Stomach (tissue), 9 donors: ENCODE measurements around the gene AKT1. TPM values are rescaled to one million over a fixed set of nuclear protein-coding genes. Genes with fewer than 3 reads are reported as not detected.

Experiments used
- DNase-seq, 2 donors: peaks; one replicate each; pipeline versions ENCODE4 v3.0.0 to v3.0.0-alpha.2; 2013 to 2019
- H3K27ac ChIP-seq, 5 donors: fragments of 200-600 bp in 4 of 5; sonication (generic) in 4 of 5; one replicate each; pipeline ENCODE4 v1.5.1; 2013 to 2019; ENCODE audit warnings: mild to moderate bottlenecking in 1 of 5, moderate library complexity in 1 of 5
- H3K27me3 ChIP-seq, 3 donors: fragments of 200-600 bp; sonication (generic); one replicate each; pipeline ENCODE4 v1.5.1; 2017 to 2019; ENCODE audit warnings: mixed run types in 1 of 3
- H3K36me3 ChIP-seq, 4 donors: fragments of 200-600 bp; sonication (generic); 1 replicate in 3 of 4; 2 replicates in 1 of 4; pipeline ENCODE4 v1.5.1; 2016 to 2019
- H3K4me1 ChIP-seq, 4 donors: fragments of 200-600 bp; sonication (generic); one replicate each; pipeline ENCODE4 v1.5.1; 2016 to 2019
- H3K4me3 ChIP-seq, 4 donors: fragments of 200-600 bp; sonication (generic) in 3 of 4; one replicate each; pipeline ENCODE4 v1.5.1; 2016 to 2019; ENCODE audit warnings: mild to moderate bottlenecking in 1 of 4
- H3K9me3 ChIP-seq, 4 donors: fragments of 200-600 bp; sonication (generic); one replicate each; pipeline ENCODE4 v1.5.1; 2016 to 2019
- CTCF ChIP-seq, 7 experiments: fragments of 450-650 bp in 4 of 7; fragments of 200-600 bp in 3 of 7; sonication (generic) in 3 of 7; IDR thresholded peaks; one replicate each; pipeline ENCODE4 v1.5.1; 2016 to 2019; ENCODE audit warnings: antibody characterized with exemption in 7 of 7, control low read depth in 2 of 7, mild to moderate bottlenecking in 1 of 7
- EP300 ChIP-seq: sonication (generic); formaldehyde crosslinking; IDR thresholded peaks from one replicate; pipeline ENCODE4 v1.6.1; 2017; ENCODE audit warnings: antibody characterized with exemption
- POLR2A ChIP-seq, 4 donors: fragments of 450-650 bp; IDR thresholded peaks; one replicate each; pipeline ENCODE4 v1.6.1; 2016; ENCODE audit warnings: antibody characterized with exemption in 4 of 4, control low read depth in 2 of 4, mild to moderate bottlenecking in 1 of 4, moderate library complexity in 1 of 4
- POLR2AphosphoS5 ChIP-seq, 3 donors: sonication (generic); formaldehyde crosslinking; IDR thresholded peaks; one replicate each; pipeline ENCODE4 v1.6.1; 2016; ENCODE audit warnings: antibody characterized with exemption in 3 of 3
- WGBS, 5 donors: extraction: QIAGEN DNeasy Blood & Tissue Kit in 3 of 5; methylation state at CpG; one replicate each; pipeline versions ENCODE4 v1.1.5 to v1.1.7; 2013 to 2018; 5-methylcytosine and 5-hydroxymethylcytosine counted together
- intact Hi-C: fragments of 100-400 bp; cut with DNase I; formaldehyde crosslinking; loops from one replicate; pipeline ENCODE4 v1.15.1; 2023; ENCODE audit warnings: low total_unique reads
- polyA plus RNA-seq, 3 donors: library from polyadenylated mRNA; stranded (reverse); fragments of 200-250 nt; gene quantifications; one replicate each; pipeline ENCODE4 v1.2.3, GENCODE V29; 2013
- total RNA-seq, 5 donors: library from RNA; depleted of rRNA; stranded (reverse); fragments of >200 nt; gene quantifications; one replicate each; pipeline versions ENCODE4 v1.1.0 to v1.2.3, GENCODE V29; 2014 to 2016
- donor health status: healthy with polysubstance abuse.
- donor health status: Bipolar disorder and iron deficiency.
- donor health status: healthy.

AKT1 gene
- total and polyA plus RNA-seq, 8 donors, result 85.2 to 292 (median 113) TPM

GRCh38 chr14:104808456-104808855 lies 12.9 kb upstream of the AKT1 start:
- 42 to 91% (median 76%) methylated on average over 5 to 6 of the region's 6 CpGs for WGBS, 5 donors
- no peak overlapping the region for H3K4me3 ChIP-seq
- no peaks in the 10 kb centered on the region for H3K27me3 ChIP-seq
- H3K27ac ChIP-seq, result no peak overlapping the region
- intact Hi-C loops, result no loop called here
- no peak for TF ChIP-seq POLR2AphosphoS5 (IDR thresholded peaks at IDR 0.05)
- TF ChIP-seq POLR2A (IDR thresholded peaks at IDR 0.05), result no peak
- TF ChIP-seq CTCF (IDR thresholded peaks at IDR 0.05), result no peak
- TF ChIP-seq EP300, result no peak
- H3K4me1 ChIP-seq, result peaks cover 11 to 27% (median 26%) of the 10 kb centered on the region in 4 donors
- H3K36me3 ChIP-seq, result no peaks in the 10 kb centered on the region
- no peak for DNase-seq
- no peaks in the 10 kb centered on the region for H3K9me3 ChIP-seq

GRCh38 chr14:104806625-104807465 lies 11.3 kb upstream of the AKT1 start:
- Histone ChIP-seq H3K27me3 (no peaks in the 10 kb centered on the region), H3K4me3 (no peak overlapping the region), H3K27ac (no peak overlapping the region), H3K4me1 (peaks cover 26 to 43% (median 42%) of the 10 kb centered on the region in 4 donors), H3K9me3 (no peaks in the 10 kb centered on the region), H3K36me3 (no peaks in the 10 kb centered on the region)
- TF ChIP-seq CTCF (IDR thresholded peaks at IDR 0.05) (no peak), POLR2AphosphoS5 (IDR thresholded peaks at IDR 0.05) (no peak), EP300 (no peak), POLR2A (IDR thresholded peaks at IDR 0.05) (no peak)
- DNase-seq, result no peak
- 85 to 90% (median 87%) methylated on average over 10 of the region's 10 CpGs for WGBS, 5 donors
- intact Hi-C loops, result no loop called here

GRCh38 chr14:104805941-104806624 lies 10.5 kb upstream of the AKT1 start:
- 57 to 70% (median 68%) methylated on average over 12 to 14 of the region's 14 CpGs for WGBS, 5 donors
- no peak for DNase-seq
- H3K27ac ChIP-seq, result peak overlapping the region in 3 of 5 donors; percentile 27 to 67 (median 40)
- intact Hi-C loops, result no loop called here
- H3K9me3 ChIP-seq, result no peaks in the 10 kb centered on the region
- no peak overlapping the region for H3K4me3 ChIP-seq
- peaks cover 34 to 51% (median 50%) of the 10 kb centered on the region in 4 donors for H3K4me1 ChIP-seq
- TF ChIP-seq POLR2AphosphoS5 (IDR thresholded peaks at IDR 0.05), result no peak
- TF ChIP-seq POLR2A (IDR thresholded peaks at IDR 0.05), result no peak
- TF ChIP-seq EP300, result no peak
- TF ChIP-seq CTCF (IDR thresholded peaks at IDR 0.05), result no peak
- no peaks in the 10 kb centered on the region for H3K36me3 ChIP-seq
- no peaks in the 10 kb centered on the region for H3K27me3 ChIP-seq

- DNase-seq, result peak; percentile 54 to 57
- intact Hi-C loops, result no loop called here
- TF ChIP-seq CTCF (IDR thresholded peaks at IDR 0.05), result no peak
- TF ChIP-seq EP300, result no peak
- no peak for TF ChIP-seq POLR2A (IDR thresholded peaks at IDR 0.05)
- TF ChIP-seq POLR2AphosphoS5 (IDR thresholded peaks at IDR 0.05), result peak in 1 of 3 donors; percentile 45
- Histone ChIP-seq H3K27me3 (no peaks in the 10 kb centered on the region), H3K36me3 (no peaks in the 10 kb centered on the region), H3K4me1 (peaks cover 35 to 53% (median 52%) of the 10 kb centered on the region in 4 donors), H3K27ac (peak overlapping the region in 3 of 5 donors; percentile 36 to 67 (median 40)), H3K4me3 (no peak overlapping the region), H3K9me3 (no peaks in the 10 kb centered on the region)
- 0 to 46% (median 31%) methylated on average over 1 to 3 of the region's 3 CpGs for WGBS, 5 donors
Observed at GRCh38 chr14:104805326-104805678, 9.8 kb upstream of the AKT1 start.
